Keratinocyte (primary cell): ENCODE results near the gene PDZRN4. TPM values are rescaled to one million over a fixed set of nuclear protein-coding genes. Genes with fewer than 3 reads are reported as not detected.

Experiments
- DNase-seq: peaks from one replicate; pipeline ENCODE4 v3.0.0-alpha.2; 2011; ENCODE audit warnings: low read depth, missing footprints, low spot score
- FAIRE-seq: peaks from 2 replicates; lab custom pipeline; 2011; peaks lifted over from hg19 to GRCh38; lab: Jason Lieb, UNC
- H2AFZ ChIP-seq: 2 replicates; pipeline ENCODE4 v1.6.0; 2012; ENCODE audit warnings: low read length, control low read depth, inconsistent platforms; ENCODE audit not compliant: control insufficient read depth
- H3K27ac ChIP-seq: 2 replicates; pipeline ENCODE4 v1.5.1; 2011; ENCODE audit warnings: low read length; ENCODE audit not compliant: control insufficient read depth, insufficient read depth
- H3K27me3 ChIP-seq: 3 replicates; pipeline ENCODE4 v1.6.0; 2011; ENCODE audit warnings: low read length; ENCODE audit not compliant: control insufficient read depth, insufficient read depth; ENCODE audit errors: extremely low read depth
- H3K36me3 ChIP-seq, 2 experiments: 2 replicates in 1 of 2; 3 replicates in 1 of 2; pipeline ENCODE4 v1.5.1; 2011; ENCODE audit warnings: low read length in 2 of 2, mild to moderate bottlenecking in 1 of 2; ENCODE audit not compliant: control insufficient read depth in 2 of 2, insufficient read depth in 2 of 2; ENCODE audit errors: extremely low read depth in 1 of 2
- H3K4me1 ChIP-seq: 3 replicates; pipeline ENCODE4 v1.5.1; 2011; ENCODE audit warnings: low read length; ENCODE audit not compliant: control insufficient read depth, insufficient read depth; ENCODE audit errors: extremely low read depth
- H3K4me2 ChIP-seq: 3 replicates; pipeline ENCODE4 v1.6.0; 2011; ENCODE audit warnings: low read depth, low read length; ENCODE audit not compliant: control insufficient read depth, insufficient read depth; ENCODE audit errors: extremely low read depth
- H3K4me3 ChIP-seq, 3 experiments: fragments of 200-600 bp in 1 of 3; sonication (generic) in 1 of 3; 2 replicates in 2 of 3; 3 replicates in 1 of 3; pipeline ENCODE4 v1.5.1; 2011 to 2016; ENCODE audit warnings: low read length in 3 of 3, mild to moderate bottlenecking in 3 of 3, control low read depth in 2 of 3, inconsistent platforms in 1 of 3, low read depth in 1 of 3, mixed read lengths in 1 of 3, mixed run types in 1 of 3, moderate library complexity in 1 of 3; ENCODE audit not compliant: control insufficient read depth in 2 of 3, insufficient read depth in 2 of 3; ENCODE audit errors: extremely low read depth in 1 of 3
- H3K79me2 ChIP-seq: 2 replicates; pipeline ENCODE4 v1.6.0; 2012; ENCODE audit warnings: low read length; ENCODE audit not compliant: control insufficient read depth, insufficient read depth
- H3K9ac ChIP-seq: 3 replicates; pipeline ENCODE4 v1.6.0; 2011; ENCODE audit warnings: low read length; ENCODE audit not compliant: control insufficient read depth, insufficient read depth; ENCODE audit errors: extremely low read depth
- H3K9me1 ChIP-seq: 3 replicates; pipeline ENCODE4 v1.6.0; 2011; ENCODE audit warnings: low read length; ENCODE audit not compliant: control insufficient read depth, insufficient read depth; ENCODE audit errors: extremely low read depth
- H3K9me3 ChIP-seq: 2 replicates; pipeline ENCODE4 v1.5.1; 2012; ENCODE audit warnings: low read depth, low read length; ENCODE audit not compliant: control insufficient read depth
- H4K20me1 ChIP-seq: 3 replicates; pipeline ENCODE4 v1.6.0; 2011; ENCODE audit warnings: low read length; ENCODE audit not compliant: control insufficient read depth, insufficient read depth; ENCODE audit errors: extremely low read depth
- EZH2 ChIP-seq: IDR thresholded peaks from one replicate; pipeline ENCODE4 v1.6.1; 2012; ENCODE audit warnings: inconsistent platforms, mild to moderate bottlenecking, low read length, moderate library complexity
- dilution Hi-C: fragments of 300-500 bp; cut with MboI; formaldehyde crosslinking; loops from one replicate; pipeline ENCODE4 v1.7.0; 2020; ENCODE audit warnings: low sequenced_read_pairs; ENCODE audit not compliant: extremely low pct_ligation_motif_present
- polyA plus RNA-seq, 5 experiments: library from polyadenylated mRNA; depleted of rRNA in 3 of 5; stranded (reverse) in 3 of 5; stranded (forward) in 1 of 5; unstranded in 1 of 5; fragments of >200 nt; gene quantifications; 1 replicate in 1 of 5; 2 replicates in 3 of 5; 3 replicates in 1 of 5; pipeline versions ENCODE4 v1.2.1 to v1.2.3, GENCODE V29; 2011 to 2012; ENCODE audit warnings: missing spikeins in 2 of 5, low read depth in 1 of 5, low replicate concordance in 1 of 5
- TF ChIP-seq, protein P1 (sequence below), 3 experiments: IDR thresholded peaks in 1 of 3; conservative IDR thresholded peaks in 1 of 3; optimal IDR thresholded peaks in 1 of 3; 2 replicates in 2 of 3; 3 replicates in 1 of 3; pipeline versions ENCODE3 to v1.5.1; 2011; ENCODE audit warnings: low read length in 3 of 3, mild to moderate bottlenecking in 3 of 3, moderate library complexity in 2 of 3, control low read depth in 1 of 3, inconsistent platforms in 1 of 3; ENCODE audit not compliant: insufficient read depth in 2 of 3; ENCODE audit errors: extremely low read depth in 1 of 3

Gene PDZRN4
- polyA plus RNA-seq, 1 donor (not counting 4 experiments of a cell fraction or from before 2014, with no cell fraction given) = not detected

GRCh38 chr12:41509271-41510055 lies 321.3 kb downstream of the PDZRN4 start:
- H3K79me2 ChIP-seq = no peaks in the 10 kb centered on the region
- H2AFZ ChIP-seq = no peak overlapping the region
- FAIRE-seq (no peak), DNase-seq (no peak)
- no peak overlapping the region for H3K4me3 ChIP-seq
- no peaks in the 10 kb centered on the region for H3K9me3 ChIP-seq
- dilution Hi-C loops = no loop called here
- no peak overlapping the region for H3K27ac ChIP-seq
- H3K9ac ChIP-seq = no peak overlapping the region
- H3K27me3 ChIP-seq = no peaks in the 10 kb centered on the region
- no peaks in the 10 kb centered on the region for H3K9me1 ChIP-seq
- no peak for TF ChIP-seq EZH2
- TF ChIP-seq, protein P1, sequence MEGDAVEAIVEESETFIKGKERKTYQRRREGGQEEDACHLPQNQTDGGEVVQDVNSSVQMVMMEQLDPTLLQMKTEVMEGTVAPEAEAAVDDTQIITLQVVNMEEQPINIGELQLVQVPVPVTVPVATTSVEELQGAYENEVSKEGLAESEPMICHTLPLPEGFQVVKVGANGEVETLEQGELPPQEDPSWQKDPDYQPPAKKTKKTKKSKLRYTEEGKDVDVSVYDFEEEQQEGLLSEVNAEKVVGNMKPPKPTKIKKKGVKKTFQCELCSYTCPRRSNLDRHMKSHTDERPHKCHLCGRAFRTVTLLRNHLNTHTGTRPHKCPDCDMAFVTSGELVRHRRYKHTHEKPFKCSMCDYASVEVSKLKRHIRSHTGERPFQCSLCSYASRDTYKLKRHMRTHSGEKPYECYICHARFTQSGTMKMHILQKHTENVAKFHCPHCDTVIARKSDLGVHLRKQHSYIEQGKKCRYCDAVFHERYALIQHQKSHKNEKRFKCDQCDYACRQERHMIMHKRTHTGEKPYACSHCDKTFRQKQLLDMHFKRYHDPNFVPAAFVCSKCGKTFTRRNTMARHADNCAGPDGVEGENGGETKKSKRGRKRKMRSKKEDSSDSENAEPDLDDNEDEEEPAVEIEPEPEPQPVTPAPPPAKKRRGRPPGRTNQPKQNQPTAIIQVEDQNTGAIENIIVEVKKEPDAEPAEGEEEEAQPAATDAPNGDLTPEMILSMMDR (optimal IDR thresholded peaks at IDR 0.05 in 1 of 3, IDR thresholded peaks at IDR 0.05 in 1 of 3, conservative IDR thresholded peaks at IDR 0.05 in 1 of 3; ENCODE audit: extremely low read depth in 1 of 3, insufficient read depth in 2 of 3, low read length in 3 of 3) = no peak
- H3K36me3 ChIP-seq = no peaks in the 10 kb centered on the region
- H4K20me1 ChIP-seq = no peaks in the 10 kb centered on the region
- H3K4me1 ChIP-seq = no peaks in the 10 kb centered on the region
- no peak overlapping the region for H3K4me2 ChIP-seq

DNA sequence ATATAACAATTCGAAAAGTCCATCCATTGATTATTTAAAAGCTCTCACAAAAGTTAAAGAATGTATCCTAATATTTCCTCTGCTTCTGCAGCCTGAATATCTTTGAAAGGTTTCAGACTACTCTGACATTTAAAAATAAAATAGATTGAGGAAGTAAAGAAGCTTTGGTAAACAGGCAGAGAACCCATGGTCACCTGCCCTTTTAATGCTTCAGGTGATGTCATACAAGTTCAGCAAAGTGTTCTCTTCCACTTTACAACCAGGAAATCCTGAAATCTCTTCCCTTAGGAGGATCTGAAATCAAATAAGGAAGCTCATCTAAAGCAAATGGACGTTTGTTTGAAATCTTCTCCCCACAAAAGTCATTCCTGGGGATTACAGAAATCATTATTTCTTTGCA lies 322.4 kb downstream of the PDZRN4 start:
- H3K9me3 ChIP-seq = no peaks in the 10 kb centered on the region
- no peak for FAIRE-seq

More for the DNA sequence above, 322.4 kb downstream of the PDZRN4 start:
- no peak for DNase-seq
- H3K4me1 ChIP-seq = no peaks in the 10 kb centered on the region
- no peaks in the 10 kb centered on the region for H3K9me1 ChIP-seq
- H4K20me1 ChIP-seq = no peaks in the 10 kb centered on the region
- TF ChIP-seq, protein P1 (optimal IDR thresholded peaks at IDR 0.05 in 1 of 3, IDR thresholded peaks at IDR 0.05 in 1 of 3, conservative IDR thresholded peaks at IDR 0.05 in 1 of 3; ENCODE audit: extremely low read depth in 1 of 3, insufficient read depth in 2 of 3, low read length in 3 of 3) = no peak
- TF ChIP-seq EZH2 = no peak
- H3K4me3 ChIP-seq = no peak overlapping the region
- no peak overlapping the region for H3K27ac ChIP-seq
- H3K36me3 ChIP-seq = no peaks in the 10 kb centered on the region
- no peak overlapping the region for H3K4me2 ChIP-seq
- H2AFZ ChIP-seq = no peak overlapping the region
- H3K27me3 ChIP-seq = no peaks in the 10 kb centered on the region
- dilution Hi-C loops = no loop called here
- H3K9ac ChIP-seq = no peak overlapping the region
- H3K79me2 ChIP-seq = no peaks in the 10 kb centered on the region
